ENCODE measurements around the gene TEFM. TPM values are rescaled to one million over a fixed set of nuclear protein-coding genes. Genes with fewer than 3 reads are reported as not detected.
"Not testable (repeated sequence)": the region's sequence is repeated elsewhere in the genome, so short reads cannot be mapped to it uniquely, and the experiment has no call there.

Gene TEFM
- total and polyA plus RNA-seq, 2 donors = 9.8 to 37.0 TPM

DNA sequence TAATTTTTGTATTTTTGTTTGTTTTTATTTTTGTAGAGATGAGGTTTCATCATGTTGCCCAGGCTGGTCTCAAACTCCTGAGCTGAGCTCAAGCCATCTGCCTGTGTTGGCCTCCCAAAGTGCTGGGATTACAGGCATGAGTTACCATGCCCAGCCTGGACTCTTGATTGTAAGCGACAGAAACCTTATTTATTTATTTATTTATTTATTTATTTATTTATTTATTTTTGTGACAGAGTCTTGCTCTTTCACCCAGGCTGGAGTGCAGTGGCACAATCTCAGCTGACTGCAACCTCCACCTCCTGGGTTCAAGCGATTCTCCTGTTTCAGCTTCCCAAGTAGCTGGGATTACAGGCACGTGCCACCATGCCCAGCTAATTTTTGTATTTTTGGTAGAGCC lies 23.8 kb upstream of the TEFM start:
- DNase-seq (ENCODE audit: extremely low spot score); H3K4me1 ChIP-seq (ENCODE audit: insufficient read depth); H3K4me3 ChIP-seq (ENCODE audit: low read depth, low read length); H3K36me3 ChIP-seq (ENCODE audit: insufficient read depth); H3K27ac ChIP-seq (ENCODE audit: low read depth): not testable (repeated sequence)
- WGBS = 94% methylated on average over 3 of the region's 3 CpGs

DNA sequence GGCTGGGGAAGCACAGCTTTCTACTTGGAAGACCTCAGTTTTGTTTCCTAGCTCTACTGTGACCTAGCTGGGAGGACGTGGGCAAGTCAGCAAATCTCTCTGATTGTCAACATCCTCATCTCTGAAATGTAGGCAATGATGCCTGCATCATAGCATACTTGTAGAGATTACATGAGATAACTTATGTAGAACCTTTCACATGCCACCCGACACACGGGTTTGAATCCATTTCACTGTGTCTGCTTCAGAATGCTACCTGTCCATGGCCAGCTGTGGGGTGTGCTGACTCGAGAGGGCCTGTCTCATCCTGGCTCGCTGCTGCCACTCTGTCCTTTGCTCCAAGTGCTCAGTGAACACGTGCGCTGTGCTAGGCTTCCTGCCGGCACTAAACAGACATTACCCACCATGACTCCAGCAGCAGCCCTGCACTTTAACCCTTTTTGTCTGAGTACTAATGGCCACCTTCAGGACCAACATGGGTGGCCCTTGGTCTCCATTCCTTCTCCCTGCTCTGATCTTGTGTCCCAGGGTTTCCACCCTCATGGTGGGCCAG lies 23.1 kb upstream of the TEFM start:
- DNase-seq (ENCODE audit: extremely low spot score) = no peak
- no peak overlapping the region for H3K4me3 ChIP-seq (ENCODE audit: low read depth, low read length)
- H3K4me1 ChIP-seq (ENCODE audit: insufficient read depth) = no peaks in the 10 kb centered on the region
- no peak overlapping the region for H3K27ac ChIP-seq (ENCODE audit: low read depth)
- no peaks in the 10 kb centered on the region for H3K36me3 ChIP-seq (ENCODE audit: insufficient read depth)
- whole genome bisulfite sequencing = 50% methylated on average over 8 of the region's 8 CpGs

DNA sequence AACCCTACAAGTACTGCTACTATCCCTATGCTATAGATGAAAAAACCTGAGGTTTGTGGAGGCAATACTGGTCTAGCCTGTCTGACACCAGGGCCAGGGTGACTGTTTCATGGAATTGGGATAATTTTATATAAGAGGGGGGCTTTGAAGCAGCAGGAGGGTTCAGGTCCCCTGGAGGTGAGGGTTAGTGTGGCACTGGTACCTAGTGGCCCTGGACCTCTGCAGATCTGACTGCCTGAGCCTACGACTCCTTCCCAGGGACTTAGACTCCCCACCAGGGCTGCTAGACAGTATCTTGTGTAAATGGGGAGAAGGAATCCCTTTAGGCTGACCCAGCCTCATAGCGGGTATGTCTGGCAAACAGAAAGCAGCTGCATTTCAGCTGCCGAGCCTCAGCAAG lies 22.5 kb upstream of the TEFM start:
- DNase-seq (ENCODE audit: extremely low spot score) = no peak
- WGBS = 79% methylated on average over 3 of the region's 3 CpGs

DNA sequence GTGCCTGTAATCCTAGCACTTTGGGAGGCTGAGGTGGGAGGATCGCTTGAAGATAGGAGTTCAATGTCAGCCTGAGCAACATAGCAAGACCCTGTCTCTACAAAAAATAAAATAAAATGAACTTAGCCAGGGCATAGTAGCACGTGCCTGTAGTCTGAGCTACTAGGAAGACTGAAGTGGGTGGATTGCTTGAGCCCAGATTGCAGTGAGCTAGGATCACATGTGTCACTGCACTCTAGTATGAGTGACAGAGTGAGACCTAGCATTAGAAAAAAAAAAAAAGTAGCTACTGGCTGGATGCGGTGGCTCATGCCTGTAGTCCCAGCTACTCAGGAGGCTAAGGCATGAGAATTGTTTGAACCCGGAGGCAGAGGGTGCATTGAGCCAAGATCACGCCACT lies 21.7 kb upstream of the TEFM start:
- Histone ChIP-seq H3K4me3 (ENCODE audit: low read depth, low read length) (no peak overlapping the region), H3K27ac (ENCODE audit: low read depth) (no peak overlapping the region), H3K36me3 (ENCODE audit: insufficient read depth) (no peaks in the 10 kb centered on the region), H3K4me1 (ENCODE audit: insufficient read depth) (no peaks in the 10 kb centered on the region)
- DNase-seq (ENCODE audit: extremely low spot score) = no peak
- WGBS = 86% methylated on average over 5 of the region's 5 CpGs

More for the DNA sequence above, 22.5 kb upstream of the TEFM start:
- no peak overlapping the region for H3K4me3 ChIP-seq (ENCODE audit: low read depth, low read length)
- H3K4me1 ChIP-seq (ENCODE audit: insufficient read depth) = no peaks in the 10 kb centered on the region
- H3K36me3 ChIP-seq (ENCODE audit: insufficient read depth) = no peaks in the 10 kb centered on the region
- no peak overlapping the region for H3K27ac ChIP-seq (ENCODE audit: low read depth)

DNA sequence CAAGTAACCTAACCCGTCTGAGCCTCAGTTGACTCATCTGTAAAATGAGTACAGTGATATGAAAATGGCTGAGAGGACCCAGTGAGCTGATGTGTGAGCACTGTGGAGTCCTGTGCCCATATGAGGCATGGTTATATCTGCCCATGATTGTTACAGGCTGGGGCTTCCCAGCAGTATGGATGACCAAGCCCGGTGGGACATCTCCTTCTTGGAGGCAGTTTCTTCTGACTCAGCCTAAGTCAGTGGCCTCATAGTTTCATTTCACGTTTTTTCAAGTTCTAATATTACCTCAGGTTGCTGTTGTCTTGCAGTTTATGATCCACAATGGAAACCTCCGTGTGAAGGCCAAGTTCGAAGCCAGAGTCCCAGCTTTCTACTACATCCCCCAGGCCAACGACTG lies 20.5 kb upstream of the TEFM start:
- WGBS = 80% methylated on average over 6 of the region's 6 CpGs

DNA sequence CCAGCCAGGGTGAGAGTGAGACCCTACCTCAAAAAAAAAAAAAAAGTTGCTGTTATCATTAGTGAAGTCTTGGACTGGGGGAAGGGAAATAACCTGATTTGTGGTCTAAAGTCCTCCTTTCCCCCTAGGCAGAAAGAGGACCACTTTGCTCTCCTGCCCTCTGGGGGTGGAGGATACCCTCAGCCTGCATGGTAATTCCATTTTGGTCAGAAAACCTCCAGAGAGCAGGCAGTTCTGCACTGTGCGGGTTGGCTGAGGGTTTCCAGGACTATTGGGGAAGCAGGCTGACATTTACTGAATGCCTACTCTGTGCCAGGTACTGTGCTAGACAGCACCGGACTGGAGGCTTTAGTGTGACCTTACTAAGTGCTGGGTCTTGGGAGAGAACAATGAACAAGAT lies 18.3 kb upstream of the TEFM start:
- 68% methylated on average over 2 of the region's 2 CpGs for WGBS
- no peaks in the 10 kb centered on the region for H3K4me1 ChIP-seq (ENCODE audit: insufficient read depth)
- DNase-seq (ENCODE audit: extremely low spot score) = no peak
- no peak overlapping the region for H3K27ac ChIP-seq (ENCODE audit: low read depth)
- no peak overlapping the region for H3K4me3 ChIP-seq (ENCODE audit: low read depth, low read length)
- H3K36me3 ChIP-seq (ENCODE audit: insufficient read depth) = no peaks in the 10 kb centered on the region

More for the DNA sequence above, 20.5 kb upstream of the TEFM start:
- no peaks in the 10 kb centered on the region for H3K4me1 ChIP-seq (ENCODE audit: insufficient read depth)
- no peak for DNase-seq (ENCODE audit: extremely low spot score)
- no peaks in the 10 kb centered on the region for H3K36me3 ChIP-seq (ENCODE audit: insufficient read depth)
- H3K27ac ChIP-seq (ENCODE audit: low read depth) = no peak overlapping the region
- no peak overlapping the region for H3K4me3 ChIP-seq (ENCODE audit: low read depth, low read length)

DNA sequence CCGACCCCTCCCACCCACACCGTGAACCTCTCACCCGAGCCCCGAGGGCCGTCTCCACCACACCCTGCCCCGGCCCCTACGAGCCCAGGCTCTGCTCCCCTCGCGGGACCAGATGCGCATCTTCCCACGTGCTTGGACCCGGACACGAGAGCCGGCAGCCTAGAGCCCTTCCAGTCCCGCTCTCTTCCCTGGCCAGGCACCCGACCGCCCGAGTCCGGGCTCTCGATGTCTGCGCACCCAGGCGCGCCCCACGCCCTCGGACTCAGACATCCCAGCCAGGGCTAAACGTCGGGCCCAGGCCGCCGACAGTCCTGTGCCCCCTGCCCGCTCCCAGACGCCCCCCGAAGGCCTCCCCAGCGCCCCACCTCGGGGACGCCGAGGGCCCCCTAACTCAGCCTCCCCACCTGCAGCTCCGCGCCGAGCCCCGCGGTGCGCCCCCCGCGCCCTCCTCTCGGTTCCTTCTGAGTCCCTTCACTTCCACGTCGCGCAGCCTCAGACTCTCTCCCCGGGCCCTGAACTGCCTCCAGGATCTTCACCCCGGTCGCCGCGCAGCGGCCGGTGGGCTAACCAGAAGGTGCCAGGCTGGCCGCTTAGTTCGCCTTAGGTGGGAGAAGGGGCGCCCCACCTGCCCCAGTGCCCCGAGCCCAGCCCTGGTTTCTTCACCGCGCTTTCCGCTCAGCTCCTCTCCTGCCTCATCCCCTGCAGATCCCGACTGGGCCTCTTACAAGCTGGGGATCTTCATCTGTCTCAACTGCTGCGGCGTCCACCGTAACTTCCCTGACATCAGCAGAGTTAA lies 16.4 kb upstream of the TEFM start:
- Histone ChIP-seq H3K36me3 (ENCODE audit: insufficient read depth) (no peaks in the 10 kb centered on the region), H3K4me3 (ENCODE audit: low read depth, low read length) (peak overlapping the region; percentile 44), H3K27ac (ENCODE audit: low read depth) (no peak overlapping the region), H3K4me1 (ENCODE audit: insufficient read depth) (no peaks in the 10 kb centered on the region)
- DNase-seq (ENCODE audit: extremely low spot score) = no peak
- WGBS = 3% methylated on average over 66 of the region's 66 CpGs

DNA sequence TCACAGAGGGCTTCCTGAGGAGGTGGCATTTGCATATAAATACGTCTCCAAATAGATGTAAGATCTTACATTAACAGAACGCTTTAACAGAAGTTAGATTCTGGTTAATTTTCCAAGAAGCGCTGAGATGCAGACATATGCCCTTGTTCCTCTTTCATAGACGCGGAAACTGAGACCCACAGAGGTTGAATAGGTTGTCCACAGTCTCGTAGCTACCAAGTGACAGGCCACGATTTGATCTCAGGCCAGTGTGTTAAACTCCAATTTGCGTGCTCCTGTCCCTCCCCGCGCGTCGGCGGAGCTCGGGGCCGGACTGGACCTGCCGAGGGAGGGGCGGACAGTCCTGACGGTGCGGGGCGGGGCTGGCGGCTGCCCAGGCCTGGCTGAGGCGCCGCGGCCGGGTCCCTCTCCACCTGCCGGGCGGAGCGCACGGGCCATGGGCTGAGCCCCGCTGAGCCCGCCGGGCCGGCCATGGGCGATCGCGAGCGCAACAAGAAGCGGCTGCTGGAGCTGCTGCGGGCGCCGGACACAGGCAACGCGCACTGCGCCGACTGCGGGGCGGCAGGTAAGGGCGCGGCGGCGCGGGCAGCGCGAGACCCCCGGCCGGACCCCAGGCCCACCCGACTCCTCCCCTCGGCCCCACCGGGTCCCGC lies 15.6 kb upstream of the TEFM start, which contains the start of gene ADAP2:
Gene ADAP2, plus strand, starts transcription at position 402 of the 653 bp plus-strand sequence. Its CDS starts 70 bp downstream, at position 472.
- Histone ChIP-seq H3K27ac (ENCODE audit: low read depth) (peak within 1 kb of the TSS; percentile 19), H3K4me3 (ENCODE audit: low read depth, low read length) (peak within 1 kb of the TSS; percentile 44), H3K4me1 (ENCODE audit: insufficient read depth) (no peaks in the 10 kb centered on the region), H3K36me3 (ENCODE audit: insufficient read depth) (no peaks in the 10 kb centered on the region)
- no peak for DNase-seq (ENCODE audit: extremely low spot score)
- WGBS = 2% methylated on average over 60 of the region's 60 CpGs

DNA sequence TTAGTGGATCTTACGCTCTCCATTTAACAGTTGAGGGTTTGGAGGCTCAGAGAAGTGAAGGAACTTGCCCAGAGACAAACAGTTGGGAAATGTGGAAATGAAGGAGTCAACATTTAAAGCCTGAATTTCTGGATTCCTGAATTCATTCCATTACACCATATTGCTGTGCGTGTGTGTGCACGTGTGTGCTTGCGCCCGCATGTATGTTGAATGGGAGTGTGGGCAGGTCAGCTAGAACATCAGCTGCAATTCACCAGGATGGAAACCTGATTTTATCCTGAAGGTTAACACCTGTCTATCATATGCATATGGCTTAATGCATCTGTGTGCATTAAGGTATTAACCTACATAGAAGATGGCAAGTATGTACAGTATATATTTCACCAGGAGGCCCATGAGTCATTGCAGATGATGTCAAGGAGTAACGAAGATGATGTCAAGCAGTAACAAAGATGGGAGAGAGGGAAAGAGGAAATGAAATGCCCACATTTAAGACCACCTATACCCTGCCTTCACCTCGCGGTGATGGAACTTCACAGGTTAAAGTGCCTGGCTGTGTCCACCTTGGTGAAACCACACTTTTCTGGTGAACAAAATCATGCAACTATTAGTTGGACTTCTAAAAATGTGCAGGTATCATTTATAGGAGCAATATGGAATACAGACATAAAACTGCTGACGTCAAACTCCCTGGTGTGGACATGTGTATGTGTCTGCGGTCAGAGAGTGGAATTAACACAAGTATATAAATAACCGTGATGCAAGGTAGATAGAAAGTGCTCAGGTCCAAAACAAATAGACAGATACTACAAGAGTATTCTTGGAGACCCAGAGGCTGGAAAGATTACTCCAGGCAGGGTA lies 14.9 kb upstream of the TEFM start:
- no peaks in the 10 kb centered on the region for H3K36me3 ChIP-seq (ENCODE audit: insufficient read depth)
- H3K27ac ChIP-seq (ENCODE audit: low read depth) = no peak overlapping the region
- 79% methylated on average over 11 of the region's 11 CpGs for WGBS
- no peak overlapping the region for H3K4me3 ChIP-seq (ENCODE audit: low read depth, low read length)
- no peaks in the 10 kb centered on the region for H3K4me1 ChIP-seq (ENCODE audit: insufficient read depth)
- no peak for DNase-seq (ENCODE audit: extremely low spot score)

DNA sequence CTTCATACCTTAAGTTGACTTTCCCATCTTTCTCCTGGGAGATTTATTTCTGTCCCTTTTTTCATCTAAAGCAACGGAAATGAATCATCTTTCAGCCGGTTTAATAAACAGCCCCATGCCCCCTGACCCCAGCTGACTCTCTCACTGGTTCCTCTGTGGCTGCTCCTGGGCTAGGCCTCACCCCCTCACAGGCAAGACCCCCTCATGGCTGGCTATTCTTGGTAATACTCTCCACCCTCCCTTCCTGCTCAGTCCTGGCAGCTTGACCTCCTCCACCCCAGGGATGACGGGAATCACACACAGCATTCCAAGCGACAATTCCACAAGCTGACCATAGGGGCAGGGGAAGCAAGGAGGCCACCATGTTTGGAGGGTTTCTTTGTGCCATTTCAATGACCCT lies 14.2 kb upstream of the TEFM start:
- 42% methylated on average over 4 of the region's 4 CpGs for WGBS
- DNase-seq (ENCODE audit: extremely low spot score) = no peak
- Histone ChIP-seq H3K4me1 (ENCODE audit: insufficient read depth) (no peaks in the 10 kb centered on the region), H3K27ac (ENCODE audit: low read depth) (no peak overlapping the region), H3K4me3 (ENCODE audit: low read depth, low read length) (no peak overlapping the region), H3K36me3 (ENCODE audit: insufficient read depth) (no peaks in the 10 kb centered on the region)

DNA sequence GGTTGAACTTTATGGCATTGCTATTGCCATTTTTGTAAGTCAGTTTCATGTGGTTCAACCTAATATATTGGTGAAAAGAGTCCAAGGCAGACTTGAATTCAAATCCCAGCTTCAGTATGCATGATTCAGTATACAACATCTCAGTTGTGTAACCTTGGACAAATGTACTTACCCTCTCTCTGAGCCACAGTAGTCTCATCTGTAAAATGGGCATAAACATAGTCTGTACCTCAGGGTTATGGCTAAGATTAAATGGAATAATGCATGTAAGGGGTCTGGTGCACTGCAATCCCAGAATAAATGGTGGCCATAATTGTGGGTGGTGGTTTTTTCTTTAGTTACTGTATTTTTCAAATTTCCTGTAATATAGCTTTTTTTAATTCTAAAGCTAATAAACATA lies 11.0 kb upstream of the TEFM start:
- Histone ChIP-seq H3K36me3 (ENCODE audit: insufficient read depth) (no peaks in the 10 kb centered on the region), H3K4me3 (ENCODE audit: low read depth, low read length) (no peak overlapping the region), H3K4me1 (ENCODE audit: insufficient read depth) (no peaks in the 10 kb centered on the region), H3K27ac (ENCODE audit: low read depth) (no peak overlapping the region)
- DNase-seq (ENCODE audit: extremely low spot score) = no peak

DNA sequence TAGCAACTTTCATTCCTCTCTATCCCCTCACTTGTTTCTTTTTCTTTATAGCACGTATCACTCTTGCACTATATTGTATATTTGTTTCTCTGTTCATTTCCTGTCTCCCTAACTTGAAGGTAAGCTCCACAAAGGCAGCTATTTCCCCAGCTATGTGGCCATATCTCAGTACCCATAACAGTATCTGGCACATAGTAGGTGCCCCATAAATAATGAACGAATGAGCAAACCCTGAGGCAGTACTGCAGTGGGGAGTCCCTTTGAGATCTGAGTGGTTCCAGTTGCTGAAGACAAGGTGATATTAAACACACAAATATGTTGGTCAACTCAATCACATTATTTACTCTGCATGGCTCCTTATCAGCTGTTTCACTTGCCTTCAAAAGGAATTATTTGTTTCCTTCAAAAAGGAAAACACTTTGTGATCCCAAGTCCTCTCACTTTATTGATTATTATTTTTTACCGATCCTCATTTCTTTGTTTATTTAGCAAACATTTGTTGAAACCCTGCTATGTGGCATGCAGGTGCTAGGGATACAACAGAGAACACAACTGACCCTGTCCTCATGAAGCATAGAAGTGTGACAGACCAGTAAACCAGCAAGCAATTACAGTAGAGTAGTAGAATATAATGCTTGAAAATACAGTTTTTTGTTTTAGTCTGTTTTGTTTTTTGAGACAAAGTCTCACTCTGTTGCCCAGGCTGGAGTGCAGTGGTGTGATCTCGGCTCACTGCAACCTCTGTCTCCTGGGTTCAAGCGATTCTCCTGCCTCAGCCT lies 10.0 kb upstream of the TEFM start:
- H3K4me3 ChIP-seq (ENCODE audit: low read depth, low read length) = no peak overlapping the region
- DNase-seq (ENCODE audit: extremely low spot score) = no peak
- no peaks in the 10 kb centered on the region for H3K36me3 ChIP-seq (ENCODE audit: insufficient read depth)
- whole genome bisulfite sequencing = 73% methylated on average over 5 of the region's 5 CpGs
- H3K27ac ChIP-seq (ENCODE audit: low read depth) = no peak overlapping the region
- no peaks in the 10 kb centered on the region for H3K4me1 ChIP-seq (ENCODE audit: insufficient read depth)

DNA sequence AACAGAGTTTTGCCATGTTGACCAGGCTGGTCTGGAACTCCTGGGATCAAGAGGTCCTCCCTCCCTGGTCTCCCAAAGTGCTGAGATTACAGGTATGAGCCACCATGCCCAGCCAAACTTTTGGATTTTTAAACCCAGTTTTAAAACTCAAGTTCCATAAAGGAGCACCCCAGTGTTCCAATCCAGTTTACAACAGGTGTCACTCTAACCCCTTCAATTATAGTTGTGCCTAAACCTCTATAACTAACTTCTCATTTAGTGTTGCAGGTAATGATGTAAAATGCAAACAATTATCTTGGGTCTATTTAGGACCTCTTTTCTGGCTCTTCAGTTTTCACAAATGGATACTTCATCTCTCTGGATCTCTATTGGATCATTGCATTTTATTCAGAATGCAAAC lies 7.9 kb upstream of the TEFM start:
- Histone ChIP-seq H3K4me1 (ENCODE audit: insufficient read depth) (no peaks in the 10 kb centered on the region), H3K27ac (ENCODE audit: low read depth) (no peak overlapping the region), H3K36me3 (ENCODE audit: insufficient read depth) (no peaks in the 10 kb centered on the region), H3K4me3 (ENCODE audit: low read depth, low read length) (no peak overlapping the region)
- no peak for DNase-seq (ENCODE audit: extremely low spot score)
